SH-SY5Y (cell line): ENCODE data around the gene PAF1.

Experiments used
- GATA2 ChIP-seq: IDR thresholded peaks from 2 replicates; pipeline ENCODE4 v1.6.1; 2011; ENCODE audit warnings: mild to moderate bottlenecking, low read depth, low read length
- GATA3 ChIP-seq: IDR thresholded peaks from 2 replicates; pipeline ENCODE4 v1.6.1; 2011; ENCODE audit warnings: low read depth, mild to moderate bottlenecking, low read length, moderate library complexity

- TF ChIP-seq GATA3 (no peak), GATA2 (no peak)
These were observed 18.5 kb upstream of the PAF1 start for GRCh38 chr19:39409208-39410016.
